NCI-H82 treated with DMSO at 0.1 percent for 48 hours (cell line): ENCODE data around the gene PACS1.
A peak's percentile ranks its signal among the peaks of the same experiment; 100 is the strongest.

ENCODE experiments used
- DNase-seq: peaks from one replicate; lab custom pipeline; 2025; ENCODE audit not compliant: unreplicated experiment; lab: John Stamatoyannopoulos, UW

Gene PACS1

DNA sequence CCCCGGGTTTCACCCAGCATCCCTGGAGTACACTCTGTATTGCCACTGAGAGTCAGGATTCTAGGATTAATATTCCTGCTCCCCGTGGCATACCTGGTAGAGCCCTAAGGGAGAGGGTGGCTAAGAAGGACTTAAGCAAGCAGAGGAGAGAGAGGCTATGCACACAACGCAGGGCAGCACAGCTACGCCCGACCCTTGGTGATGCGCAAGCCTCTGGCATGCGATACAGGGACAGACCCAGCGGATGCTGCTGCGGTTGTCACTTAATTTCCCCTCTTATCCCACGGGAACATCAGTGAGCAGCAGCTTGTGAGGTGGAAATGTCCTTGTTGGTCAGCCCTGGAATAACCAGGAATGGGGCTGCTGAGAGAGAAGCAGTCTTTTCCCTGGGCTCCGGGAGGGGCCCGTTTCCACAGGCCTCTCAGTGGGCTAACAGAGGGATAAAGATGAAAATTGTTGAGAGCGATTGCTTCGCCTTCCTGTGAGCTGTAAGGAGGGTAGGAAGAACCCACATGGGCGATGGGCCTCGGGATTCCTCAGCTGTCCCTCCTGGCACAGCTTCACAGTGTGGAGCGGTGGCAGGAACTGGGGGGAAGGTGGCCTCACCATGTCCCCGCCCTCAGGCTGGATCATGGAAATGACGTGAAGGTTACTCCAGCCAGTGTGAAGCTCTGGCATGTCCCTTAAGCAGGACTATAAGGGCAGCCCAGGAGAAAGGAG, 149.9 kb downstream of the PACS1 start:
- no peak for DNase-seq

- no peak for DNase-seq
Measured at GRCh38 chr11:66220566-66220935, 150.5 kb downstream of the PACS1 start.

GRCh38 chr11:66221012-66221411, 150.9 kb downstream of the PACS1 start:
- DNase-seq = no peak

DNA sequence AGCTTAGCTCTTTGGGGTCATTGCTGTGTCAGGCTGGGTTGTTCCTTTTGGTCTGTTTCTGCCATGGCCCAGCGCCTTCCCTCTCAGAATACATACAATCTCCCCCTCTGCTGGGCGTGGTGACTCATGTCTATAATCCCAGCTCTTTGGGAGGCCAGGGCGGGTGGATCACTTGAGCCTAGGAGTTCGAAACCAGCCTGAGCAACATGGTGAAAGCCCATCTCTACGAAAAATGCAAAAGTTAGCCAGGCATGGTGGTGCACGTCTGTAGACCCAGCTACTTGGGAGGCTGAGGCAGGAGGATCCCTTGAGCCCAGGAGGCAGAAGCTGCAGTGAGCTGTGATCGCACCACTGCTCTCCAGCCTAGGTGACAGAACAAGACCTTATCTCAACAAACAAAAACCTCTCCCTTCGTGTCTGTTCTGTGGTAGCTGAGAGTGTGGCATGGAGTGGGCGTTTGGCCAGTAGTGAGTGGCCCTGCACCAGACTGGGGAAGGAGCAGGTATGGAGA, 151.7 kb downstream of the PACS1 start:
- no peak for DNase-seq

- peak; percentile 76 for DNase-seq
Measured at GRCh38 chr11:66222358-66223149, 152.5 kb downstream of the PACS1 start.

- DNase-seq = no peak
Measured at GRCh38 chr11:66224226-66224855, 154.3 kb downstream of the PACS1 start.

- no peak for DNase-seq
Measured at GRCh38 chr11:66225066-66225465, 155.0 kb downstream of the PACS1 start.

DNA sequence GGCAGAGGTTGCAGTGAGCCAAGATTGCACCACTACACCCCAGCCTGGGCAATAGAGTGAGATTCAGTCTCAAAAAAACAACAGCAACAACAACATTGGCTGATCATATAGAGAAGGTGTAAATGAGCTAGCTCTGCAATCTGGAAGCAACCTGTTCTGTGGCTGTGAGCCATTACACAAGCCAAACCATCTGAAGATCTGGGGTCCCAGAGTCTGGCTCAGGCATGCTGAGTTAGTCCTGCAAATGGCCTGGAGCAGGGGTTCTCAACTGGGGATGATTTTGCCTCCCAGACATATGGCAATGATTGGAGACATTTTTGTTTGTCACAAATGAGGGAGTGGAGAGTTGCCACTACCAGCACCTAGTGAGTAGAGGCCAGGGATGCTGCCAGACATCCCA, 156.0 kb downstream of the PACS1 start:
- no peak for DNase-seq

DNA sequence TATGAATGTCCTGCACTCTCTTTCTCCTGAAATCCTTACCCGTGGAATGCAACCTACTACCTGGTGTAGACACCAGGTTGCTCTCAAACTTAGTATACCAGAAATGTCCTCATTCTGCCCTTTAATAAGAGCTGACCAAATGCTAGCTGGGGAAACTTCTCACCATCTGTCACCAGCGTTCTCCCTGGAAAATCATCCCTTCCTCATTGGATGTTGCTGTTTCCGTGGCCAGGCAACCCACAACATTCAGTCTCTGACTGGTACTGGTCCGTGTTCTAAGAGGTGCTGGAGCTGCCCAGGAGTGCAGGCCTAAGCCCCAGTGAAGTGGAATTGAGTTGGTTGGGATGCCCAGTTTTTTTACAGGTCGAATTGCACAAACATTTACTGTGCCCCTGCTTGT, 157.6 kb downstream of the PACS1 start:
- DNase-seq = no peak

DNA sequence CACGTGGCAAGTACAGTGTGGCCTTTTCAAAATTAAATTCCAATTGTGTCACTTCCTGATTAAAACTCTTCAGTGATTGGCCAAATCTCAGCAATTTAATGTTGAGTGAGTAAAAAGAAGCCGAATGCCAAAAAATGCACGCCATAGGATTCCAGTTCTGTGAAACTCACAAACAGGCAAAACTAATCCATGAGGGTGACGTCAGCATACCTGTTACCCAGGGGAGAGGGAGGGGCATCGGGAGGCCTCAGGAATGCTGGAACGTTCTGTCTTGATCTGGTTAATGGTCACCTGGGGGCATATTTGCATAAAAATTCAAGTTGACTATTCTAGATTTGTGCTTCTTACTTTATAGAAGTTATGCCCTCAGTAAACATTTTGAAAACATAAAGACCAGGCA, 158.4 kb downstream of the PACS1 start:
- DNase-seq = no peak

GRCh38 chr11:66230156-66230555, 160.1 kb downstream of the PACS1 start:
- no peak for DNase-seq

DNA sequence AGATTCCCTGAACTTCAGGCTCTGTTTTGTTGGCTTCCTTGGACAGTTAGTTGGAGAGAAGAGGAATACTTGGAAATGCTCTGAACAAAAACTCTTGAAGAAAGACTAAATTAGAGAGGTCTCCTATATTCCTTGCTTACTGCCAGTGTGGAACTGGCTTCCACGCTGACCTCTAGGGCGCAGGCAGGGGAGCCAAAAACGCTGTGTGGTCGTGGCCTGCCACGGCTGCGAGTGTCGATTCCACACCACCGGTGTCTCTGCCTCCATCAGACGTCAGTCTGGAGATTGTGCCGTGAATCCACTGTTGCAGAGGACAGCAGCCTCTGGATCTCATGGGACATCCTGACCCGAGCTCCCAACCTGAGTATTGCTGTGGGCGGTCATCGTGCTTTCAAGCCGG, 160.9 kb downstream of the PACS1 start:
- no peak for DNase-seq

- no peak for DNase-seq
Measured at GRCh38 chr11:66231561-66231960, 161.5 kb downstream of the PACS1 start.

- DNase-seq = no peak
Measured at GRCh38 chr11:66232769-66233168, 162.7 kb downstream of the PACS1 start.

DNA sequence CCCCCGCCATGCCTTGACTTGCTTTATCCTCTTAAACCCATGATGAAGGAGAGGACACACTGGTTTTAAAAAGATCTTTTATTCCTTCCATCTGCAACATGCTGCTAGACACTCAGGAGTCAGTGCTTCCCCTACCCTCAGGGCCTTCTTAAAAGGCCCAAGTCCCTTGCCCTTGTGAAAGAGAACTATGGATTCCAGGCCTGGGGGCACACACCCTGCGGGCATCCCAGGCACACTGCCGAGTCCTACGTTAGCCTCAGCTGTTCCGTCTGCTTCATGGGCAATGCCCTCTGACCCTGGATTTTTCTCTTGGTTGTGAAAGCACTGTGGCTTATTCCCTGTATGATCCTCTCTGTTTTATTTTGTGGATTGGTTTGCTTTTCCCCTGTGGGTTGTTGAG, 163.2 kb downstream of the PACS1 start:
- no peak for DNase-seq

- no peak for DNase-seq
Measured at GRCh38 chr11:66235141-66235540, 165.1 kb downstream of the PACS1 start.

DNA sequence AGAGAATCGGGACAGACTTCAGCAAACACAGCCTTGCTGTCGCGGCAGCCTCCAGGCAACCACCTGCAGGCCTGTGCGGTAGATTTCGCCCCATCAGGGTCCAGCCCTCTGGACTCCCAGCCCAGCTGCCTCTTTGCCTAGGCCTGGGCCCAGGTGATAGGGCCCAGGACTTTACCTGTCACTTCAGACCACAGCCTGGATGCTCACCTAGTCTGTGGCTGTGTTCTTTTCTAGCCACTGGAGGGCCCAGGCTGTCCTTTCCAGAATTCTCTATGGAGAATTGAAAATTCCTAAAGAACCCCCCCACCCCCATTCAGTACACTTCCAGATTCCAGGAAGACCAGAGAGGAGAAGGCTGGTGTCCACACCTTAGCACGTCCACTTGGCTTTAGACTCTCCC, 167.8 kb downstream of the PACS1 start:
- no peak for DNase-seq

- no peak for DNase-seq
Measured at GRCh38 chr11:66238786-66239413, 168.8 kb downstream of the PACS1 start.

DNA sequence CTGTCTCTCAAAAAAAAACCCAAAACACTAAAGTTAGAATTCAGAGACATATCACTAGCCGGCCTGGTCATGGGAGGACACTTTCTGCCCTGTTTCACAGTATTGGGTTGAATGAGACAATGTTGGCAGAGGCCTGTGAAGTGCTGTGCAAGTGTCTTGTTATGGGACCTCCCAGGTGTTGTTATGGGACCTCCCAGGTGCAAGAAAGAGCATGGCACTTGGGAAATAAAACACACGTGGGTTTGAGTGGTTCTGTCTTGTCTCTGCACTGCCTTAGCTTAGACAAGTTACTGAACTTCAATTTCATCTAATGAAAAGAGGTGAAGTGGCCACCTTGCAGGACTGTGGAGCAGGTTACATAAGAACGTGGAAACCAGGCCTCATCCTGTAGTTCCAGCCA, 169.4 kb downstream of the PACS1 start:
- no peak for DNase-seq

DNA sequence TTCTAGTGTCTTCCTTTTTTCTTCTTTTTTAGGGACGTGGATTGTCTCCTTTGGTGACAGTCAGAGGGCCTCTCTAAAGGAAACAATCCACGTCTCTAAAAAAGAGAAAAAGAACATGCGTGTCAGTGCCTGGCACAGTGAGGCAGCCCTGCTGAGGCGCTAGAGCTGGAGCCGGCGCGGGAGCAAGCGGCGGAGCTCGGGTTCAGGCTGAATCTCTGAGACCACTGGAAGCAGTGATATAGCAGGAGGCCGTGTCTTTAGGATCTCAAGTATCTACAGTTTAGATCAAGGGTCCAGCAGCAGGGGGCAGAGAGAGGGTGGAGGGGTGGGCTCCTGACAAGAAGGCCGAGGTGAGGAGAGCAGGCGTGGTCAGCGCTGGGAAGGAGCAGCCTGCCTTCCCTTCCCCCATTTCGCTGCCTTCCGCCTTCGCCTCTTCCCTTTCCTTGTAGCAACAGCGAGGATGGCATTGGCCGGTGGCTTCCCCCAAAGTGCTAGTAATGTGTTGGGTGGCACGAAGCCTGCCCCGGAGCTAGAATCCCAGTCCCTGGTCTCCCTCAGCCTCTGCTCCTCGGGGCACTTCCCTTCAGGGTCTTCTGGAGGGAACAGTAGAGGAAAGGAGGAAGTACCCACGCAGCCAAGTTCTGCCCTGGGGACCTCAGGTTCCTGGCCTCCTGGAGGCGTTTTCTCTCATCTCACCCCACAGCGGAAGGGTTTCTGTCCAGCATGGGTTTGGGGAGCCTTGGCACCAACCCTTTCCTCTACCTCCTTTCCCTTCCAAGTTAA, 170.1 kb downstream of the PACS1 start:
- no peak for DNase-seq

GRCh38 chr11:66240781-66241136, 170.7 kb downstream of the PACS1 start:
- DNase-seq = no peak
